HEK293 (cell line): ENCODE data around the gene NAA25.

Experiments used
- CTCF ChIA-PET: fragments of 350-600 bp; formaldehyde crosslinking; extraction: SDS; loops from one replicate; lab custom pipeline; 2021; ENCODE audit warnings: antibody characterized with exemption; lab: Yijun Ruan, JAX
- POLR2A ChIA-PET: fragments of 300-600 bp; formaldehyde crosslinking; extraction: SDS; loops from one replicate; lab custom pipeline; 2020; ENCODE audit warnings: antibody characterized with exemption, inconsistent platforms; lab: Yijun Ruan, JAX
- H3K27ac ChIP-seq: fragments of 200-500 bp; sonication (Bioruptor generic); 2 replicates; pipeline ENCODE4 v1.5.1; 2014; ENCODE audit warnings: low read depth, low read length, control low read depth, inconsistent platforms; ENCODE audit errors: extremely low read depth
- H3K36me3 ChIP-seq, 2 experiments: fragments of 200-500 bp in 1 of 2; sonication (Bioruptor generic) in 1 of 2; 1 replicate in 1 of 2; 2 replicates in 1 of 2; pipeline ENCODE4 v1.5.1; 2014 to 2017; ENCODE audit warnings: inconsistent platforms in 2 of 2, low read length in 2 of 2; ENCODE audit not compliant: control insufficient read depth in 2 of 2, insufficient read depth in 1 of 2
- H3K4me1 ChIP-seq: fragments of 200-500 bp; sonication (Bioruptor generic); 2 replicates; pipeline ENCODE4 v1.5.1; 2014; ENCODE audit warnings: mild to moderate bottlenecking, low read length, inconsistent platforms; ENCODE audit not compliant: control insufficient read depth, insufficient read depth
- H3K4me3 ChIP-seq: 2 replicates; pipeline ENCODE4 v1.5.1; 2011; ENCODE audit warnings: low read depth, mild to moderate bottlenecking, control low read depth, low read length, moderate library complexity
- H3K9me3 ChIP-seq: fragments of 200-500 bp; sonication (Bioruptor generic); 2 replicates; pipeline ENCODE4 v1.5.1; 2014; ENCODE audit warnings: low read depth, low read length, inconsistent platforms; ENCODE audit not compliant: control insufficient read depth, insufficient read depth
- CTCF ChIP-seq: fragments of 450-650 bp; formaldehyde crosslinking; IDR thresholded peaks from 2 replicates; pipeline ENCODE4 v1.5.1; 2016; ENCODE audit warnings: missing biosample characterization, missing genetic modification characterization
- EGR2 ChIP-seq: fragments of 450-650 bp; formaldehyde crosslinking; IDR thresholded peaks from 2 replicates; pipeline ENCODE4 v1.5.1; 2016; ENCODE audit warnings: low read depth, missing biosample characterization, missing genetic modification characterization
- FEZF1 ChIP-seq: fragments of 450-650 bp; formaldehyde crosslinking; IDR thresholded peaks from 2 replicates; pipeline ENCODE4 v1.5.1; 2016; ENCODE audit warnings: missing biosample characterization, missing genetic modification characterization
- GLIS1 ChIP-seq: fragments of 450-650 bp; formaldehyde crosslinking; IDR thresholded peaks from 2 replicates; pipeline ENCODE4 v1.5.1; 2016; ENCODE audit warnings: missing biosample characterization, missing genetic modification characterization
- PRDM6 ChIP-seq: fragments of 450-650 bp; formaldehyde crosslinking; IDR thresholded peaks from 2 replicates; pipeline ENCODE4 v1.5.1; 2017; ENCODE audit warnings: missing biosample characterization, missing genetic modification characterization
- SP7 ChIP-seq: fragments of 450-650 bp; formaldehyde crosslinking; IDR thresholded peaks from 2 replicates; pipeline ENCODE4 v1.5.1; 2016; ENCODE audit warnings: missing biosample characterization, missing genetic modification characterization
- ZBTB20 ChIP-seq: fragments of 450-650 bp; formaldehyde crosslinking; IDR thresholded peaks from 2 replicates; pipeline ENCODE4 v1.5.1; 2016; ENCODE audit warnings: missing biosample characterization, missing genetic modification characterization
- ZBTB7A ChIP-seq: fragments of 450-650 bp; formaldehyde crosslinking; IDR thresholded peaks from 2 replicates; pipeline ENCODE4 v1.5.1; 2016; ENCODE audit warnings: low read depth, missing biosample characterization, missing genetic modification characterization
- ZBTB8A ChIP-seq: fragments of 450-650 bp; formaldehyde crosslinking; IDR thresholded peaks from 2 replicates; pipeline ENCODE4 v1.5.1; 2016; ENCODE audit warnings: missing biosample characterization, missing genetic modification characterization
- ZFHX2 ChIP-seq: fragments of 450-650 bp; formaldehyde crosslinking; conservative IDR thresholded peaks from 2 replicates; pipeline ENCODE4 v1.5.1; 2016; ENCODE audit warnings: missing biosample characterization, missing genetic modification characterization
- ZNF132 ChIP-seq: fragments of 450-650 bp; formaldehyde crosslinking; IDR thresholded peaks from 2 replicates; pipeline ENCODE4 v1.5.1; 2017; ENCODE audit warnings: missing biosample characterization, missing genetic modification characterization, borderline replicate concordance
- ZNF146 ChIP-seq: fragments of 450-650 bp; formaldehyde crosslinking; IDR thresholded peaks from 2 replicates; pipeline ENCODE4 v1.5.1; 2016; ENCODE audit warnings: missing biosample characterization, missing genetic modification characterization
- ZNF239 ChIP-seq: fragments of 450-650 bp; formaldehyde crosslinking; IDR thresholded peaks from 2 replicates; pipeline ENCODE4 v1.5.1; 2016; ENCODE audit warnings: missing biosample characterization, missing genetic modification characterization
- ZNF335 ChIP-seq: fragments of 450-650 bp; formaldehyde crosslinking; conservative IDR thresholded peaks from 2 replicates; pipeline ENCODE4 v1.5.1; 2016; ENCODE audit warnings: missing biosample characterization, missing genetic modification characterization
- ZNF366 ChIP-seq: fragments of 450-650 bp; formaldehyde crosslinking; conservative IDR thresholded peaks from 2 replicates; pipeline ENCODE4 v1.5.1; 2016; ENCODE audit warnings: missing biosample characterization, missing genetic modification characterization
- ZNF37A ChIP-seq: fragments of 450-650 bp; IDR thresholded peaks from 2 replicates; pipeline ENCODE4 v1.5.1; 2018; ENCODE audit warnings: missing biosample characterization, missing genetic modification characterization
- ZNF449 ChIP-seq: fragments of 450-650 bp; formaldehyde crosslinking; IDR thresholded peaks from 2 replicates; pipeline ENCODE4 v1.5.1; 2017; ENCODE audit warnings: missing biosample characterization, mild to moderate bottlenecking, missing genetic modification characterization, moderate library complexity
- ZNF664 ChIP-seq: fragments of 450-650 bp; formaldehyde crosslinking; IDR thresholded peaks from 2 replicates; pipeline ENCODE4 v1.5.1; 2016; ENCODE audit warnings: missing biosample characterization, missing genetic modification characterization
- ZNF692 ChIP-seq: fragments of 450-650 bp; formaldehyde crosslinking; IDR thresholded peaks from 2 replicates; pipeline ENCODE4 v1.5.1; 2016; ENCODE audit warnings: missing biosample characterization, missing genetic modification characterization
- ZNF776 ChIP-seq: fragments of 450-650 bp; formaldehyde crosslinking; IDR thresholded peaks from 2 replicates; pipeline ENCODE4 v1.5.0; 2017; ENCODE audit warnings: missing biosample characterization, missing genetic modification characterization, borderline replicate concordance
- ZSCAN30 ChIP-seq: fragments of 450-650 bp; IDR thresholded peaks from 2 replicates; pipeline ENCODE4 v1.5.1; 2018; ENCODE audit warnings: missing biosample characterization, mild to moderate bottlenecking, missing genetic modification characterization, moderate library complexity
- TF ChIP-seq, protein P1 (sequence below): fragments of 450-650 bp; formaldehyde crosslinking; conservative IDR thresholded peaks from 2 replicates; pipeline ENCODE4 v1.5.1; 2016; ENCODE audit warnings: low read depth, missing biosample characterization, missing genetic modification characterization

The NAA25 gene

DNA sequence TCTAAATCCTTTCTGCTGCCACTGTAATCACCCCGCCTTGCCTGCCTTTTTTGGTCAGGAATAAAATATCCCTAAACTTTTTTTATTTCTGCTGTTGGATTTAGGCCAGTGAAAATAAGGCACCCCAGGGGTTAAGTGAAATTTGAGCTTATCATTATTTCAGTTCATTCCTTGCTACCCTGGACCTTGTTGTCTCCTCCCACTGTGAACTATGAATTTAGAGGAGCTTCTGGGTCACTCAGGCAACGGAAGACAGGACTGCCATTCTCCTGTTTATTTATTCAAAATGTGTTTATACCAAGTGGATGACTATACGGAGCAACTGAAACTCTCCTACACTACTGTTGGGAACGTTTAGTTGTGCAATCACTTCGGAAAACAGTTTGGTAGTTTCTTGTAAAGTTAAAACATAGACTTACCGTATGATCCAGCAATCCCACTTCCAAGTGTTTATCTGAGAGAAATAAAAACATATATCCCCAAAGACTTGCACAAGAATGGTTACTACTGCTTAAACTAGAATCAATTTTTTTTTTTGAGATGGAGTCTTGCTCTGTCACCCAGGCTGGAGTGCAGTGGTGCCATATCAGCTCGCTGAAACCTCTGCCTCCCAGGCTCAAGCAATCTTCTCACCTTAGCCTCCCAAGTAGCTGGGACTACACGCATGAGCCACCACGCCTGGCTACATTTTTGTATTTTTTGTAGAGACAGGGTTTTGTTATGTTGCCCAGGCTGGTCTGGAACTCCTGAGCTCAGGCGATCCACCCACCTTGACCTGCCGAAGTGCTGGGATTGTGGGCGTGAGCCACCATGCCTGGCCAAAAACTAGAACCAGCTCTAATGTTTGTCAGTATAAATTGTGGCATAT lies 14.5 kb upstream of the NAA25 start (continued):
- TF ChIP-seq ZBTB20 (tag by site-specific recombination) (0 out of 2 replicates have a peak, but pooled peaks have one; percentile 14), FEZF1 (tag by site-specific recombination) (peak; percentile 68), ZSCAN30 (tag by site-specific recombination) (0 out of 2 replicates have a peak, but pooled peaks have one; percentile 61), EGR2 (tag by site-specific recombination) (peak; percentile 63), ZFHX2 (tag by site-specific recombination) (peak; percentile 69), ZNF664 (tag by site-specific recombination) (peak; percentile 94)
- TF ChIP-seq, protein P1, sequence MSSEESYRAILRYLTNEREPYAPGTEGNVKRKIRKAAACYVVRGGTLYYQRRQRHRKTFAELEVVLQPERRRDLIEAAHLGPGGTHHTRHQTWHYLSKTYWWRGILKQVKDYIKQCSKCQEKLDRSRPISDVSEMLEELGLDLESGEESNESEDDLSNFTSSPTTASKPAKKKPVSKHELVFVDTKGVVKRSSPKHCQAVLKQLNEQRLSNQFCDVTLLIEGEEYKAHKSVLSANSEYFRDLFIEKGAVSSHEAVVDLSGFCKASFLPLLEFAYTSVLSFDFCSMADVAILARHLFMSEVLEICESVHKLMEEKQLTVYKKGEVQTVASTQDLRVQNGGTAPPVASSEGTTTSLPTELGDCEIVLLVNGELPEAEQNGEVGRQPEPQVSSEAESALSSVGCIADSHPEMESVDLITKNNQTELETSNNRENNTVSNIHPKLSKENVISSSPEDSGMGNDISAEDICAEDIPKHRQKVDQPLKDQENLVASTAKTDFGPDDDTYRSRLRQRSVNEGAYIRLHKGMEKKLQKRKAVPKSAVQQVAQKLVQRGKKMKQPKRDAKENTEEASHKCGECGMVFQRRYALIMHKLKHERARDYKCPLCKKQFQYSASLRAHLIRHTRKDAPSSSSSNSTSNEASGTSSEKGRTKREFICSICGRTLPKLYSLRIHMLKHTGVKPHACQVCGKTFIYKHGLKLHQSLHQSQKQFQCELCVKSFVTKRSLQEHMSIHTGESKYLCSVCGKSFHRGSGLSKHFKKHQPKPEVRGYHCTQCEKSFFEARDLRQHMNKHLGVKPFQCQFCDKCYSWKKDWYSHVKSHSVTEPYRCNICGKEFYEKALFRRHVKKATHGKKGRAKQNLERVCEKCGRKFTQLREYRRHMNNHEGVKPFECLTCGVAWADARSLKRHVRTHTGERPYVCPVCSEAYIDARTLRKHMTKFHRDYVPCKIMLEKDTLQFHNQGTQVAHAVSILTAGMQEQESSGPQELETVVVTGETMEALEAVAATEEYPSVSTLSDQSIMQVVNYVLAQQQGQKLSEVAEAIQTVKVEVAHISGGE (tag by site-specific recombination), result no peak

DNA sequence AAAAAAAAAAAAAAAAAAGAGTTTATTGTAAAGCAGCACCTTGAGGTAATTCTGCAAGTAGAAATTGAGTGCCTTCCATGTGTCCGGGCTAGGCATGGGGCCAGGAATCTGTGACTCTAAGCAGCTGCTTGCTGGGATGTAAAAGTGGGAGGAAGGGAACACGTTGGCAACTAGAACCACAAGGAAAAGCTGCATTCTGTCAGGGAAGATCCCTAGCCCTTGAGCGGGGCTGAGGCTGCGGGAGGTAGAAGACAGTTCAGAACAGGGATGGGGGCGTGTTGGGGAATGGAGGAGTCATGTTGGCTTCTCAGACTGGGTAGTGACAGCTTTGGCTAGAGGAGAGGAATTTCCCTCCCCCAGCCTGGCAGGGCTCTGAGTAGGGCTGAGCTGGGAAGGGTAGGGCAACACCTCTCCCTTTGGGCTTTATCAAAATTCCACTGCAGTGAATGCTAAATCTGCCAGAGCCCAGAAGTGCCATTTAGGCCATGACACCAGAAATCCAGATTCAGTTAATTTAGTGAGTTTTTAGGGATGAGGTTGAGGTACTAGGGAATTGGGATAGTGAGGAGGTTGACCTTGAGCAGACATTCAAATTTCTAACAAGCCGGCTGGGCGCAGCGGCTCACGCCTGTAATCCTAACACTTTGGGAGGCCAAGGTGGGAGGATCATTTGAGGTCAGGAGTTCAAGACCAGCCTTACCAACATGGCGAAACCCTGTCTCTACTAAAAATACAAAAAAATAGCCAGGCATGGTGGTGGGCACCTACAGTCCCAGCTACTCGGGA lies 13.4 kb upstream of the NAA25 start:
- Histone ChIP-seq H3K4me3 (no peak overlapping the region), H3K9me3 (no peaks in the 10 kb centered on the region)
- TF ChIP-seq ZNF239 (tag by site-specific recombination) (no peak; the same call in 1 of the 2 replicates), ZNF132 (tag by site-specific recombination) (no peak), GLIS1 (tag by site-specific recombination) (peak; percentile 93), ZFHX2 (tag by site-specific recombination) (peak; percentile 50; the same call in 1 of the 2 replicates), ZNF146 (tag by site-specific recombination) (no peak), ZNF366 (tag by site-specific recombination) (0 out of 2 replicates have a peak, but pooled peaks have one; percentile 32), ZBTB7A (tag by site-specific recombination) (no peak), SP7 (tag by site-specific recombination) (peak; percentile 71), ZNF449 (tag by site-specific recombination) (peak; percentile 92), EGR2 (tag by site-specific recombination) (peak; percentile 24; the same call in 1 of the 2 replicates), ZBTB8A (0 out of 2 replicates have a peak, but pooled peaks have one; percentile 20), ZNF37A (no peak), ZNF776 (tag by site-specific recombination) (no peak), ZNF335 (peak; percentile 96), PRDM6 (tag by site-specific recombination) (peak; percentile 61; the same call in 1 of the 2 replicates), CTCF (tag by site-specific recombination) (no peak), ZBTB20 (tag by site-specific recombination) (peak; percentile 83), ZNF692 (0 out of 2 replicates have a peak, but pooled peaks have one; percentile 28)

More for the DNA sequence above, 13.4 kb upstream of the NAA25 start:
- CTCF ChIA-PET, result interaction anchor here (0.6 to 1.8 kb wide), 2 partner anchors 13 to 33 kb away, joined by 3 to 7 read pairs; partner anchors contain the start of gene NAA25
- POLR2A ChIA-PET, result interaction anchor here (0.7 to 1.3 kb wide), 9 partner anchors 11 to 139 kb away, joined by 3 to 5 read pairs (median 4); no protein-coding TSS in a partner anchor
- Histone ChIP-seq H3K36me3 (peaks cover 0 to 4% of the 10 kb centered on the region in 2 experiments; a peak in 1 of 3 replicates), H3K27ac (peak overlapping the region; percentile 53; the same call in 1 of the 2 replicates), H3K4me1 (peaks cover 21% of the 10 kb centered on the region)
